ENCODE results near the gene ASCL4.

The ASCL4 gene

DNA sequence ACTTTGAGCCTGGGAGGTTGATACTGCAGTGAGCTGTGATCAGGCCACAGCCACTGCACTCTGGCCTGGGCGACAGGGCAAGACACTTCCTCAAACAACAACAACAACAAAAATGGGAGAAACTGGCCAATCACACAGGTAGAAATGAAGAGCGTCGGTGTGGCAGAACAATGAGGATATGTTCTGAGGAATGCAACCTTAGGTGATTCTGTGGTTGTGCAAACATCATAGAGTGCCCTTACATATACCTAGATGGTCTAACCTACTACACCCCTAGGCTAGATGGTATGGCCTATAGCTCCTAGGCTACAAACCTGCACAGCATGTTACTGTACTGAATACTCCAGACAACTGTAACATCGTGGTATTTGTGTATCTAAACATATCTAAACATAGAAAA, 9.9 kb upstream of the ASCL4 start:
- peaks cover 7% of the 10 kb centered on the region for H3K4me1 ChIP-seq (ENCODE audit: insufficient read depth, low read length, severe bottlenecking)
- H3K9me3 ChIP-seq (ENCODE audit: low read length) = no peaks in the 10 kb centered on the region
- H2AFZ ChIP-seq (ENCODE audit: low read length) = no peak overlapping the region
- no peaks in the 10 kb centered on the region for H3K27me3 ChIP-seq (ENCODE audit: insufficient read depth, low read length)
- H3K79me2 ChIP-seq (ENCODE audit: insufficient read depth, low read length) = peaks cover 8% of the 10 kb centered on the region
- no peak overlapping the region for H3K4me3 ChIP-seq (ENCODE audit: low read depth, low read length, poor library complexity, severe bottlenecking)
- H3F3A ChIP-seq (ENCODE audit: insufficient read depth, low read length) = no peaks in the 10 kb centered on the region
- H3K27ac ChIP-seq (ENCODE audit: low read depth, low read length, poor library complexity, severe bottlenecking) = no peak overlapping the region
- H3K4me2 ChIP-seq (ENCODE audit: low read length) = no peak overlapping the region
- H3K9me2 ChIP-seq (ENCODE audit: low read depth, low read length) = no peaks in the 10 kb centered on the region
- no peaks in the 10 kb centered on the region for H4K20me1 ChIP-seq (ENCODE audit: insufficient read depth, low read length)
- TF ChIP-seq EZH2 (IDR thresholded peaks at IDR 0.05; ENCODE audit: borderline replicate concordance, low read length) = no peak
- TF ChIP-seq, protein P1, sequence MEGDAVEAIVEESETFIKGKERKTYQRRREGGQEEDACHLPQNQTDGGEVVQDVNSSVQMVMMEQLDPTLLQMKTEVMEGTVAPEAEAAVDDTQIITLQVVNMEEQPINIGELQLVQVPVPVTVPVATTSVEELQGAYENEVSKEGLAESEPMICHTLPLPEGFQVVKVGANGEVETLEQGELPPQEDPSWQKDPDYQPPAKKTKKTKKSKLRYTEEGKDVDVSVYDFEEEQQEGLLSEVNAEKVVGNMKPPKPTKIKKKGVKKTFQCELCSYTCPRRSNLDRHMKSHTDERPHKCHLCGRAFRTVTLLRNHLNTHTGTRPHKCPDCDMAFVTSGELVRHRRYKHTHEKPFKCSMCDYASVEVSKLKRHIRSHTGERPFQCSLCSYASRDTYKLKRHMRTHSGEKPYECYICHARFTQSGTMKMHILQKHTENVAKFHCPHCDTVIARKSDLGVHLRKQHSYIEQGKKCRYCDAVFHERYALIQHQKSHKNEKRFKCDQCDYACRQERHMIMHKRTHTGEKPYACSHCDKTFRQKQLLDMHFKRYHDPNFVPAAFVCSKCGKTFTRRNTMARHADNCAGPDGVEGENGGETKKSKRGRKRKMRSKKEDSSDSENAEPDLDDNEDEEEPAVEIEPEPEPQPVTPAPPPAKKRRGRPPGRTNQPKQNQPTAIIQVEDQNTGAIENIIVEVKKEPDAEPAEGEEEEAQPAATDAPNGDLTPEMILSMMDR (IDR thresholded peaks at IDR 0.05; ENCODE audit: low read length) = no peak
- H3K36me3 ChIP-seq (ENCODE audit: insufficient read depth, low read length) = no peaks in the 10 kb centered on the region
- H3K9ac ChIP-seq (ENCODE audit: low read length) = no peak overlapping the region

DNA sequence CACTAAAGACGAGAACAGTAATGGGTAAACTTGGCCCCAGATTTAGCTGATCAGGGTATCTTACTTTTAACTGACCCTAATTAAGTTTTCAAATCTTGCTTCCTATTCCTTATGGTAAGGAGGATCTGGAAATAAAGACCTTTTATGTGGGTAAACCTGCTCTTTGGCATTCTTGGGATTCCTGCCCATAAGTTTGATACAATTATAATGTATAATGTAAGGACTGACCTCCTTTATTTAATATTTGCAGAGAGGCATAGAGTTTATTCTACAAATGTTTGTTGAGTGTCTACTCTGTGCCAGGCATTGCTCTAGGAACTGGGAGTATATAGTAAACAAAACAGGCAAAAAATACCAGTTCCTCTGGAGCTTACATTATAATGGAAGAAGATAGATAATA, 9.2 kb upstream of the ASCL4 start:
- H3K4me3 ChIP-seq (ENCODE audit: low read depth, low read length, poor library complexity, severe bottlenecking) = no peak overlapping the region
- no peak overlapping the region for H3K9ac ChIP-seq (ENCODE audit: low read length)
- TF ChIP-seq, protein P1 (IDR thresholded peaks at IDR 0.05; ENCODE audit: low read length) = no peak
- no peak for TF ChIP-seq EZH2 (IDR thresholded peaks at IDR 0.05; ENCODE audit: borderline replicate concordance, low read length)
- no peaks in the 10 kb centered on the region for H3K27me3 ChIP-seq (ENCODE audit: insufficient read depth, low read length)
- H3K79me2 ChIP-seq (ENCODE audit: insufficient read depth, low read length) = peaks cover 1% of the 10 kb centered on the region
- no peak overlapping the region for H3K4me2 ChIP-seq (ENCODE audit: low read length)
- H4K20me1 ChIP-seq (ENCODE audit: insufficient read depth, low read length) = no peaks in the 10 kb centered on the region
- no peak overlapping the region for H3K27ac ChIP-seq (ENCODE audit: low read depth, low read length, poor library complexity, severe bottlenecking)
- H3F3A ChIP-seq (ENCODE audit: insufficient read depth, low read length) = no peaks in the 10 kb centered on the region
- H3K36me3 ChIP-seq (ENCODE audit: insufficient read depth, low read length) = no peaks in the 10 kb centered on the region
- no peaks in the 10 kb centered on the region for H3K9me3 ChIP-seq (ENCODE audit: low read length)
- peaks cover 4% of the 10 kb centered on the region for H3K4me1 ChIP-seq (ENCODE audit: insufficient read depth, low read length, severe bottlenecking)
- no peak overlapping the region for H2AFZ ChIP-seq (ENCODE audit: low read length)
- no peaks in the 10 kb centered on the region for H3K9me2 ChIP-seq (ENCODE audit: low read depth, low read length)

DNA sequence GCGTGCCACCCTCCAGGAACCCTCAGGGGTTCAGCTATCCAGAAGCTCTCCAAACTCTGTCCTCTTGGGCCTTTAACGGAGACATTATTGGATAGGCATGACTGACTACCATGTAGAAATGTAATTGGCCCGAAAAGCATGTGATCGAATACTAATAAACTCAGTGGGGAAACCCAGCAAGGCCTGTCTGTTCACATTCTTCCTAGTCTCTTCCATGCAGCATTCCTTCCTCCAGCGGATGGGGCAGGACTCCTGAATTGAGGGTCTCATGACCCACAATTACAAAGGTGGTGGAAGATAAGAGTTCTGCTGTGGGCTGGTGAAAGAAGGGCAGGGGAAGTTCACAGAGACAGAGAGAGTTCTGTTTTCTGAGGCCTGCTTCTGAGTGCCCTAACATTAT, 7.0 kb upstream of the ASCL4 start:
- no peak overlapping the region for H3K4me2 ChIP-seq (ENCODE audit: low read length)
- no peaks in the 10 kb centered on the region for H3K36me3 ChIP-seq (ENCODE audit: insufficient read depth, low read length)
- H3K9ac ChIP-seq (ENCODE audit: low read length) = no peak overlapping the region
- TF ChIP-seq, protein P1 (IDR thresholded peaks at IDR 0.05; ENCODE audit: low read length) = no peak
- no peak for TF ChIP-seq EZH2 (IDR thresholded peaks at IDR 0.05; ENCODE audit: borderline replicate concordance, low read length)
- H3K27me3 ChIP-seq (ENCODE audit: insufficient read depth, low read length) = no peaks in the 10 kb centered on the region
- no peaks in the 10 kb centered on the region for H3K79me2 ChIP-seq (ENCODE audit: insufficient read depth, low read length)
- H4K20me1 ChIP-seq (ENCODE audit: insufficient read depth, low read length) = no peaks in the 10 kb centered on the region
- H3K27ac ChIP-seq (ENCODE audit: low read depth, low read length, poor library complexity, severe bottlenecking) = no peak overlapping the region
- no peaks in the 10 kb centered on the region for H3K9me2 ChIP-seq (ENCODE audit: low read depth, low read length)
- no peak overlapping the region for H2AFZ ChIP-seq (ENCODE audit: low read length)
- H3K4me1 ChIP-seq (ENCODE audit: insufficient read depth, low read length, severe bottlenecking) = no peaks in the 10 kb centered on the region
- no peak overlapping the region for H3K4me3 ChIP-seq (ENCODE audit: low read depth, low read length, poor library complexity, severe bottlenecking)
- no peaks in the 10 kb centered on the region for H3K9me3 ChIP-seq (ENCODE audit: low read length)
- no peaks in the 10 kb centered on the region for H3F3A ChIP-seq (ENCODE audit: insufficient read depth, low read length)
